Erythroblast (primary cell): ENCODE measurements around the gene SBK1.
"Not testable (repeated sequence)": the region's sequence is repeated elsewhere in the genome, so short reads cannot be mapped to it uniquely, and the experiment has no call there.

ENCODE experiments used
- GATA1 ChIP-seq: IDR thresholded peaks from 2 replicates; pipeline ENCODE4 v1.6.1; 2011; ENCODE audit warnings: low read depth, mild to moderate bottlenecking, control low read depth, low read length, moderate library complexity
- POLR2A ChIP-seq: IDR thresholded peaks from 2 replicates; pipeline ENCODE4 v1.6.1; 2011; ENCODE audit warnings: mild to moderate bottlenecking, low read length

DNA sequence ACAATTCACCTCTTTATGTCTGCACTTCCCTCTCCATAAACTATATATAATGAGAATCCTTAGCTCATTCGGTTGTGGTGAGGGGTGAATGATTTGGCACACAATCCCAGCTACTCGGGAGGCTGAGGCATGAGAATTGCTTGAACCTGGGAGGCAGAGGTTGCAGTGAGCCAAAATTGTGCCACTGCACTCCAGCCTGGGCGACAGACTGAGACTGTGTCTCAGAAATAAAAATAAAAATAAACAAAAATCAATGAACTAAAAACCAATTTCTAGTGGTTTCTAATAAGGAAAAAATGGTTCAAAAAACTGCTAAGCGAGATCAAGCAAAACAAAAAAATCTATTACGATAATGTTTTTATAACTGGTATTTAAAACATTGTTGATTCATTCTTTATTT is 71.1 kb downstream of the SBK1 start, which contains the start of gene NPIPB6:
- TF ChIP-seq POLR2A, GATA1: not testable (repeated sequence)
